GM12878 (cell line): ENCODE results near the gene FURIN.

ENCODE experiments used
- BHLHE40 ChIP-seq, 2 experiments: fragments of 450-650 bp in 1 of 2; IDR thresholded peaks; 2 replicates each; pipeline ENCODE4 v1.6.1; 2011 to 2017; ENCODE audit warnings: low read depth in 2 of 2, borderline replicate concordance in 1 of 2, improper control_type of control experiment in 1 of 2, low read length in 1 of 2, mild to moderate bottlenecking in 1 of 2
- CTCF ChIP-seq, 3 experiments: IDR thresholded peaks in 2 of 3; conservative IDR thresholded peaks in 1 of 3; 2 replicates each; pipeline ENCODE4 v1.5.1; 2011; ENCODE audit warnings: low read depth in 3 of 3, low read length in 3 of 3, mild to moderate bottlenecking in 3 of 3, control low read depth in 2 of 3, moderate library complexity in 2 of 3, inconsistent platforms in 1 of 3, mixed read lengths in 1 of 3; ENCODE audit not compliant: control insufficient read depth in 2 of 3, insufficient read depth in 1 of 3; ENCODE audit errors: extremely low read depth in 1 of 3
- HDAC6 ChIP-seq: fragments of 200-600 bp; sonication (generic); IDR thresholded peaks from one replicate; pipeline ENCODE4 v1.8.0; 2017; ENCODE audit warnings: antibody characterized with exemption; ENCODE audit not compliant: unreplicated experiment
- HDGF ChIP-seq: fragments of 450-650 bp; IDR thresholded peaks from 2 replicates; pipeline ENCODE4 v1.6.1; 2016; ENCODE audit warnings: antibody characterized with exemption
- MXI1 ChIP-seq: fragments of 150-350 bp; IDR thresholded peaks from 2 replicates; pipeline ENCODE4 v1.6.1; 2011; ENCODE audit warnings: low read depth, mild to moderate bottlenecking, inconsistent platforms, low read length, improper control_type of control experiment
- POLR2AphosphoS5 ChIP-seq: IDR thresholded peaks from 2 replicates; pipeline ENCODE4 v1.6.1; 2011; ENCODE audit warnings: mild to moderate bottlenecking, low read length, inconsistent platforms
- RBBP5 ChIP-seq: fragments of 200-600 bp; sonication (generic); conservative IDR thresholded peaks from 2 replicates; pipeline ENCODE4 v1.6.1; 2016
- REST ChIP-seq: IDR thresholded peaks from 2 replicates; pipeline ENCODE4 v1.6.1; 2012; ENCODE audit warnings: mild to moderate bottlenecking, low read depth, low read length
- STAT1 ChIP-seq: fragments of 450-650 bp; conservative IDR thresholded peaks from 2 replicates; pipeline ENCODE4 v1.6.1; 2014; ENCODE audit warnings: antibody characterized with exemption, mild to moderate bottlenecking

DNA sequence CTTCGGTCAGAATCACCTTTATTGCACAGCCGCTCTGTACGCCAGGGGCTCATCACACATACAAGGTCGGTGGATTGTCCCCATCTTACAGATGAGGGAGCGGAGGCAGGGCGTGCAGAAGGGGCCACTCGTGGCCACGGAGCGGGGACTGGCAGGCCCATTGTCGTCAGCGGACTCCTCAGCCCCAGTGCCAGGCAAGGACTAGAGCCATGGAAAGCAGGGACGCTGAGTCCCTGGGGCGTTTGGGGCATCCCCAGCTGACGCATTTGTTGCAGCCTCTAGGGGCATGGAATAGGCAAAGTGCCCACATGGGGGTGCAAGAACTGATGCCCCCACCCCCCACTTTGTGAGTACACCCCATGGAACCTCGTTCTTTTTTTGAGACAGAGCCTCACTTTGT, 29.8 kb upstream of the FURIN start:
- no peak for TF ChIP-seq STAT1
- no peak for TF ChIP-seq HDGF
- TF ChIP-seq POLR2AphosphoS5, result no peak
- no peak for TF ChIP-seq RBBP5
- no peak for TF ChIP-seq CTCF (IDR thresholded peaks at IDR 0.05 in 2 of 3, conservative IDR thresholded peaks at IDR 0.05 in 1 of 3; ENCODE audit: control insufficient read depth in 2 of 3, extremely low read depth in 1 of 3, insufficient read depth in 1 of 3, low read depth in 3 of 3, low read length in 3 of 3)
- TF ChIP-seq HDAC6, result no peak
- no peak for TF ChIP-seq BHLHE40 (IDR thresholded peaks at IDR 0.05; ENCODE audit: borderline replicate concordance in 1 of 2, low read depth in 2 of 2, low read length in 1 of 2)
- no peak for TF ChIP-seq REST
- TF ChIP-seq MXI1, result no peak
